Stimulated activated CD8-positive, alpha-beta memory T cell treated with anti-CD3 and anti-CD28 coated beads, Interleukin-4, amount 100 ng/mL, for 4 hours (primary cell): Measurements from ENCODE around the gene CARD16.

ENCODE experiments used
- DNase-seq, 2 donors: peaks; one replicate each; pipeline ENCODE4 v3.0.0-alpha.2; 2020; ENCODE audit warnings: low read depth in 2 of 2, low spot score in 1 of 2

CARD16 gene

DNA sequence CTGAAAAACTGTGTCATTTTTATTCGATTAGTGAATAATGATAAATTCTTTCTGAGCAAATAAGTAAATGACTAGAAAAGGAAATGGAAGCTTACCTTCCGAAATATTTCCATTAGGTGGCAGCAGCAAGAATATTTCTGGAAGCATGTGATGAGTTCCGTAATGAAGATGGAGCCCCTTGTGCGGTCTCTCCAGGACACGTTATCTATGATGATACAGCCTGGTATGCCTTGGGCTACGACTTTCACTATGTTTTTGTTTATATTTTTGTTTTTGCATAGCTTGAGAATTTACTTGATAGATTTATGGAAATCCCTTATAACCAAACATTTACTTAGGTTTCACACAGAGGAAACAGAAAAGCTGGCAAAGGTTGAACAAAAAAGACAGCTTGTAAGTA is 47.8 kb downstream of the CARD16 start:
- DNase-seq = no peak

- DNase-seq = no peak
Measured at GRCh38 chr11:104995001-104995408, 50.1 kb downstream of the CARD16 start.

DNA sequence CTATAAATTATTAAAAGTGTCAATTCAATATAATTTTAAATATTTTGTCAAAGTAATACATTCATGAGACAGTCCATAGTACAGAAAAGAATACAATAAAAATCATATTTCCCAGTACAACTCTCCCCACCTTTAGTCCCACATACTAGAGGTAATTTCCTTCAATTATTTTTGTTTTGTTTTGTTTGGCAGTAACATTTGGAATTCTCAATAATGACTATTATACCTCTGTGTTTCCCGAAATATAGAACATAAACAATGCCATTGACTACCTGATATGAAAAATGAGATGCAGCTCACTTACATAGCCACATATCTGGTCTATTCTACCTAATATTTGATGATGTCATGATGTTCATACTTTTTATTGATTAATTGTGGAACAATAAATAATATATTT is 52.4 kb downstream of the CARD16 start:
- no peak for DNase-seq

GRCh38 chr11:104991994-104992393 is 53.1 kb downstream of the CARD16 start:
- DNase-seq = no peak
